Skin epidermis (tissue), 12 donors: Measurements from ENCODE around the gene CD46.
A peak's percentile ranks its signal among the peaks of the same experiment; 100 is the strongest.

ENCODE experiments used
- H3K27ac ChIP-seq, 21 experiments: fragments of 200-600 bp; sonication (generic) in 11 of 21; one replicate each; pipeline ENCODE4 v1.5.0; 2020; ENCODE audit warnings: mild to moderate bottlenecking in 3 of 21, inconsistent platforms in 2 of 21, moderate library complexity in 2 of 21
- H3K4me3 ChIP-seq, 7 experiments: fragments of 200-600 bp; sonication (generic) in 2 of 7; one replicate each; pipeline ENCODE4 v1.5.0; 2020; ENCODE audit warnings: inconsistent platforms in 2 of 7, mild to moderate bottlenecking in 2 of 7, moderate library complexity in 1 of 7

Gene CD46

DNA sequence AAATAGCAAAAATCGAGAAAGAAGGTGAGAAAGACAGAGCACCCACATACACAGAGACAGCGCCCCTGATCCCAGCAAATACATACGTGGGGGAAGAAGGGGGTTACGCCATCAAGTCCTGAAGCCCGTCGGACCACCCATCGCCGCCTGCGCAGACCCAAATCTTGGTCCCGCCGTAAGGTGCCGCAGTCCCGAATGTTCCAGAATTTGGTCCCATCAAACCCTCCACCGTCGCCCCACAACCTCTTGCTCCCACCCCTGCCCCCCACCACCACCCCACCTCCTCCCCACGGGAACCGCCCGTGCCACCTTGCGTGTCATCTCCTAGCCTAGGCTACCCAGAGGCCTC lies 71.7 kb downstream of the CD46 start:
- H3K4me3 ChIP-seq = peak overlapping the region; percentile 28 to 48 (median 43)
- H3K27ac ChIP-seq = peak overlapping the region; percentile 32 to 93 (median 84)

DNA sequence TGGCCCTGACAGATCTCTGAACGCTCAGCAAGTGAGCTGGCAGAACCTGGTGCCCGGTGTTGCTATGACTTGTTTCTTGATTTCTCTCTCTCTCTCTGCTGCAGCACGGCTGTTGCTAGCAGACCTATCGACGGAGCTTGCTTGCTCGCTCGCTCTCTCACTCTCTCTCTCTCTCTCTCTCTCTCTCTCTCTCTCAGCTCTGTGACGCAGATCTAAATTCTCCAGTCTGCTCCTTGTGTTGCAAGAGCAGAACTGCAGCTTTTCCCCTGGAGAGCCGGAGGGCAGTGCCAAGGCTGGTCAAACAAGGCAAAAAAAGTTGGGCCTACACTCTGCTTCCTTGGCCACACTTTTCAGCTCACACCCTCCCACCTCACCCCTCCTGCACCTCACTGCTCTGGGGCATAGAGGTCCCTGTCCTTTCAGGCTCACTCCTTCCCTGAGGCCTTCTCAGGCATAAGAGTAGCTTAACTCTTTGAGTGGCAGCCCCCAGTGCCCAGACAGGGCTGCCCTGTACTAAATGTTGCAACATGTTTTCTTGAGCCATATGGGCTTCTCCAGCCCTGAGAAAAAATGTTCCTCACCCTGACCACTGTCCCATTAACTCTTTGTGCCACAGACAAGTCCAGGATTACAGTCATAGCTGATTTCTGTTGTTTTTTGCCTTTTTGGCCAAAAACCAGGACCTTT lies 72.2 kb downstream of the CD46 start:
- Histone ChIP-seq H3K27ac (peak overlapping the region; percentile 32 to 93 (median 84)), H3K4me3 (peak overlapping the region; percentile 28 to 48 (median 43))

DNA sequence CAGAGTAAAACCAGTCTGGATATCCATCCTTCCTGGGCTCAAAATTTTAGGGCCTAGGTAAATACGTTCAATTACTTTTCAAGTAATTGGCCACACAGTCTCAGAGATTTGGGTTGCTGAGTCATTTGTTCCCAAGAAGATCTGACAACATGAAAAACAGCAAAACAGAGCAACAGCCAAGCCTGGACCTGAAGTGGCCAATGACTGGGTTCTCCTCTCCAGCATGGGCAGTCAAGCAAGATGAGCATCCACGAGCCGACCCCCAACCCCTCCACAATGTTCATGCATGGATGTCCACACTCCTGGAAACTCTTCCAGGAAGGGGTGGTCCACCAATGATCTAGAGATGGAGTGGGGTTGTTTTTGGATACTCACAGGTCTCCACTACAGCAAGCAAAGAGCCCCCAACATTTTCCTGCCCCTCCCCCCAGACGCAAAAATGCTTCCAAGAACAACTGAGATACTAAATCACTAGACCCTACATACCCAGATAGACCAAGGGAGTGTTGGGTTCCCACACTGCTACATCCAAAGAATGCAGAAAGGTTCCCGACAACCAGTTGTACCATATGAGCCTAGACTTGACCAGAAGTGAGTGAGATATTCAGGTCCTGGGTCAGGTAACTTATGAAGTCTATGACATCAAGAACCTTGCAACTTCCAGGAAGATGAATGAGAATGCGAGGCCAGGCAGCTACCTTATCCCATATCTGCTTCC lies 73.0 kb downstream of the CD46 start:
- H3K27ac ChIP-seq = peak overlapping the region; percentile 13 to 93 (median 84)
- no peak overlapping the region for H3K4me3 ChIP-seq

DNA sequence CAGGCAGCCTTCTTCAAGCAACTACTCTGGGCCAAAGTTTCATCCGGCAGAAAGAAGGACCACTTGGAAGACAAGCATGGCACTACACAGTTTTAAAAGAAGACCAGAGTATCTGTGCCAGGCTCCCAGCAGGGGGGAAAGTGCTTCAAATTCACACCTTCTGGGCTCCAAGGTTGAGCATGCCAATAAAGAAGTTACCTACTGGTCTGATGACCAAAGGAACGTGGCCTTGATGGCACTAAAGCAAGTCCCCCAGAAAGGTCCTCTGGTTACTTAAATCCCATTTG lies 73.5 kb downstream of the CD46 start:
- Histone ChIP-seq H3K4me3 (peak overlapping the region in 1 of 7 experiments; percentile 12), H3K27ac (peak overlapping the region in 20 of 21 experiments; percentile 13 to 93 (median 84))

DNA sequence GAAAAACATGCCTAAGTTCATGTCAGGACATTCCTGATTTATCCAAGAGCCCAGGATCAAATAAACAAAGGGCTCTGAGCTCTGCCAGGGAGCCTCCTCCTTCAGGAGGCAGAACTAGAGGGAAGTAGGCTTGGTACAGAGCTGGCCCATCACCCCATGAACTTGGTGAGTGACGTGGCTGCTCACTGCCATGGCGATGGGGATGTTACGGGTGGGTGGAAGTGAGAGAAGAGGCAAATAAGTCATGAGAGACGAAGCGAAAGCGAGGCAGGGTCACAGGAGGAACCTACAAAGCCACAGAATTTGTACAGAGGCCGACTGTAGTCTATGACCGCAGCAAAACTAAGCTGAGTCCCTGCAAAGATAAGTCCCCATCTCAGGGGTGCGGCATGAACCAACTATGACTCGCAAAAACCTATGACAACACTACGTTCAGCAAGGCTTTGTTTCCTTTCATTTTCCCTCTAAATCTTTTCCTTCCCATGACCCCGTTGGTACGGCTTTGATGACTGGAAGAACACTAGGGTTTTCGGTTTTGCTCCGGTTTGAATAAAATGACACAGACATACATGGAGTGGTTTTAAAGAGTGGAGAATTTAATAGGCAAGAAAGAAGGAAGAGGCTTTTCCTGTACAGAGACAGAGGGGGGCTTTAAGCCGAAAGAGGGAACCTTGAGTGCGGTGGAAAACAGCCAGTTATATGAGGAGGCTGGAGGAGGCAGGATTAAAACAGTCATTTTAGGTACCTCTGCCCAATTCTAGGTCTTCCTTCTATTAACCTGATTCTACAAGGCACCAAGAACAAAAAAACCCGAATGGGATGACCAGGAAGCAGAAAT lies 74.1 kb downstream of the CD46 start:
- H3K27ac ChIP-seq = peak overlapping the region; percentile 28 to 93 (median 84)
- H3K4me3 ChIP-seq = peak overlapping the region in 4 of 7 experiments; percentile 3 to 12 (median 8)

DNA sequence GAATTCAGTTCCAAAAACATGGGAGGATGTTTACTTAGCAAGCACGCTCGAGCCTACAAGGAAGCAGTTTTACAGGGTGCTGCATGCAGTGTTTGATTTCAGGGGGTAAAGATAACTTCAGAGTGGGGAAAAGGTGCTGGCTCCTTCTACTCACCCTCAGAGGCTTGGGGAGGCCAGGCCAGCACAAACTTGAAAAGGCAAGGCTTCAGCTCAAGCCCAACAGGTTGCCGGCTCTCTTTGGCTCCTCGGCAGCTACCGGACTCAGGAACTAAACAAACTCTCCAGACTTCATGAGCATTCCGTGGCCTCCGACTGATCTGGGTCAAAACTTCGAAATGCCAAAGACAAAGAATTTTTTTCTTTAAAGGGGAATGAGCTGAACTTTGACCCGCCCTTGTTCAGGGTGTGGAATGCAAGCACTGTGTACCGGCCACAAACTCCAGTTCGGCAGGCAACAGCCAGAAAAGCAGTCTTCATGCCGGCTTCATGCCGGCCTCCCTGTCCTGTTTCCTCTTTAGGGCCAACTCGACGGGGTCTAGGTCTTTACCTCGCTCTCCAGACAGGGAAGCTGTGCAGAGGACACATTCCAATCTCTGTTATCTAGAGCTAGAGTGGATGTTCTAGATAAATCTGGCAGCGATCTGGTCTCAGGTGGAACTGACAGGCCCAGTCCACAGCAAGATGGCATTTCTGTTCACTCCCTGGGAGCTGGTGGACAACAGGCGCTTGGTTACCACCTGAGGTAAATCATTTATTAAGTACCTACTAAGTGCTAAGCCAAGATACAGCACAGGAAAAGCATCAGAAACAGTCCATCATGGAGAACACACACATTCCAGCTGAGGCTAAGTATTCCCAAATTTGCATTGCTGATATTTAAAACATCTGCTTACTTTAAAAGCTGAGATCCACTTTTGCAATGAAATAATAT lies 75.0 kb downstream of the CD46 start:
- peak overlapping the region in 2 of 7 experiments; percentile 7 to 9 for H3K4me3 ChIP-seq

DNA sequence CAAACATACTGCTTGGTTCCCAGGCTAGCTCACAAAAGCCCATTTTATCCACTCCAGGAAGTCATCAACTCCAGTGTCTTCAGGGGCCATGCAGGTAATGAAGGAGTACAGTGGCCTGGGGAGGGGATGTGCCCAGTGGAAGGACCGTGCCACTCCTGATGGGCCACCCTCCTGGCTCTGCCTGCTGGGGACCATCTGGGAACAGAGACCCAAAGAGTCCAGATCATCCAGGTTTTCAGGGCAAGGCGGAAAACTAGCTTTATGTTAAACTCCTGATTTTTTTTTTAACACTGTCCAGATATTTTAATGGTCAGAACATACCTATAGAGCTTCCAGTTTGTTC lies 75.6 kb downstream of the CD46 start:
- Histone ChIP-seq H3K4me3 (no peak overlapping the region), H3K27ac (peak overlapping the region in 15 of 21 experiments; percentile 28 to 93 (median 85))

More for the DNA sequence above, 75.0 kb downstream of the CD46 start:
- peak overlapping the region; percentile 28 to 93 (median 84) for H3K27ac ChIP-seq

DNA sequence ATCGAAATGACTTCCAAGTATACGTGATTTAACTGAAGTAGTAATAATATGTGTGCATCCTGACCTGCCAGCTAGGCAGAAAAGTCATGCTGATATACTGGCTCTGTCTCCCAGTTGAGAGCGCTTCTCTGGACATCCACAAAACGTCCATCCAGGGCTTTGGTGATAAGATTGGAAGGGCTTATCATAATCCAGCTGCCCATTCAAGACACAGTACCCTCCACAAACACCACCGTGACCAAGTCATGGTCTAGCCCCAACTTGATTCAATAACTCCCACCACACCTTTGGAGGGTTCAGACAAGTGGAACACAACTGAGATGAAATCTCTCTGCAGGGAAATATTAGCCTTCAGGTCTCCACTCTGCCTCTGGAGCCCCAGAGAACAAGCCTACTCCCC lies 76.2 kb downstream of the CD46 start:
- no peak overlapping the region for H3K4me3 ChIP-seq
- H3K27ac ChIP-seq = peak overlapping the region in 13 of 21 experiments; percentile 1 to 80 (median 31)

DNA sequence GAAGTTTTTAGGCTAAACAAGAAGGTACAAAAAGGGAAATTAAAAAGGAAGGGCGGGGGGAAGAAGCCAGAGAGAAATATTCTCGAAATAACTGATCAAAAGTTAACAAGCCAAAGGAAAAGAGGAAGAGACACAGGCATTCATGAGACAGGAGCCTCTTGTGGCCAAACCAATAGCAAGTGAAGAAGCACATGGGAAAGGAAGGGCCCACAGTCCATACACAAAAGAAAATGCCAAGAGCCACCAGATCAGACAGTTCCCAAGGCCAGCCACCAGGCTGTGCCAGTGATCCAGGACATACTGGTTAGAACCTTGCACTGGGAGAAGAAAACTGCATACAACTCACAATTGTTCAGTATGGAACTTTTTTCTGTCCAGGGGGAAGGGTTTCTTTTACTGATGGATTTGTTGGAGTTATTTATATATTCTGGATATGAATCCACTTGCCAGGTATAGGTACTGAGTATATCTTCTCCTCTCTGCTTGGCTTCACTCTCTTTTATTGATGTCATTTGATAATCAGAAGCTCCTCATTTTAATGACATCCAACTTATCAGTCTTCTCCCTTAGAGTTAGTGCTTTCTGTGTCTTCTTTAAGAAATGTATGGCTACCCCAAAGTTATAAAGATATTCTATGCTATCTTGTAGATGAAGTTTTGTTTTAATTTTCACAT lies 76.8 kb downstream of the CD46 start:
- H3K27ac ChIP-seq = peak overlapping the region in 12 of 21 experiments; percentile 1 to 70 (median 26)
- no peak overlapping the region for H3K4me3 ChIP-seq

DNA sequence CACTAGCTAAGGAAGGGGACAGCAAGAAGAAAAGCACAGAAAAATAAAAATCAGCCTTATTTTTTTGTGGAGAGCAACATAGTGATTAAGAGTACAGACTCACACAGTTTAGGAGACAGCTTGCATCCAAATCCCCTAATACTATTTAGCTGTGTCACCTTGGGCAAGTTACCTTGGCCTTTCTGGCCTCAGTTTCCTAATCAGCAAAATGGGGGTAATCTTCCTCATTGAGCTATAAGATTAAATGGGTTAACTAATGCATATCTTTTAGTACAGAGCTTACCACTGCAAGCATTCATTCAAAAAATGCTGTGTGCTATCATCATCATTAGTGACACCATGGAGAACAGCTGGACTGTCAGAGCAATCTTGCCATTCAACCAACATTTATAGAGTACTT lies 77.7 kb downstream of the CD46 start:
- H3K27ac ChIP-seq = peak overlapping the region in 3 of 21 experiments; percentile 7 to 22 (median 12)

DNA sequence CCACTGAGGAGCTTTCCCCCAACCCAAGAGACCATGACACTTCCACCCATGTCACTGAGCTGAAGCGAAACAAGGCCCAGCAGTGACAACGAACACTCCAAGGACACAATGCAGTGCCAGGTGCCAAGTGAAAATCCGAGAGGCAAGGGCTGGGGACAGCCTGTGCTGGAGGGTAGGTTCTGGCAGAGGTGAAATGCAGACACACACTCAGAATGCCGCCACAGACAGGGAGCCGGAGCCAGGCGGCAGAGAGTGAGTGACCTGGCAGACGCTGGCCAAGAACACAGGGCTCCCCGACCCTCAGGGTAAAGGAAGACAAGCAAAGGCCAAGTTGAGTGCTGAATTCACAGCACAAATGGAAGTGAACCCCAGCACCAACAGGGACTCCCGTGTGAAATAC lies 78.9 kb downstream of the CD46 start:
- H3K4me3 ChIP-seq = no peak overlapping the region

More for the DNA sequence above, 77.7 kb downstream of the CD46 start:
- no peak overlapping the region for H3K4me3 ChIP-seq

DNA sequence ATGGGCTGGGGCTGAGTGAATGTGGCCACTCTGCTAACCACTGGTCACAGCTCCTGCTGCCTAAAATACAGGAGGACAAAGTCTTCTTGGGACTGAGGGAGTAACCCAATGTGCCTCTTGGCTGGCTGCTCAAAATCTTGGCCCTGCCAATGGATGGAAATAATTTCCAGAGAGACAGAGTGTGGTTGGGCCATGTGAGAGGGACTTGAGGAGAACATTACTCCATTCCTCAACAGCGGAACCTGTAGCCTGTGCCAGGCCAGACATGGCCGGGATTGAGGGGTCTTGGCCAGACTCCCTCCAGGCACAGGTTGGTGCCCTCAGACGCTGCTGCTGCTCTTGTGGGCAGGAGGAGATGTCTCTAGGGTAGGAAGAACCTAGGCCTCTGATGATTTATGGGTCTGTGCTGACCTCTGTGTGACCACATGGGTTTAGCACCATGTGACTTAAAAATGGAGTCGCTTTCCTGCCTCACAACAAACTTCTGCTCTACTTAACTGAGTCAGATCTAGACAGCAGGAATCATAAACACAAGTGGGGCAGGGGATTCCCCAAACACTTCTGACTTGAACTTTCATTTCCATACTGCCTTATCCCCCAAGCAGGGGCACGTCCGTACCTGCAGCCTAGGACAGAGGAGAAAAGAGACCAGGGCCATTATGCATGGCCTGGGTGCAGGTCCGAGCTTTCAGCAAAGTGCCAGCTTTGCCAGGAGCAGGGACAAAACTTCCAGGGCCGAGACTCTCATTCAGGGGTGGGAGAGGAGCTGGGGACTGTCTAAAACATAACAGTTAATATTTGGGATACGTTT lies 79.9 kb downstream of the CD46 start:
- Histone ChIP-seq H3K27ac (peak overlapping the region in 16 of 21 experiments; percentile 1 to 82 (median 54)), H3K4me3 (no peak overlapping the region)

More for the DNA sequence above, 78.9 kb downstream of the CD46 start:
- H3K27ac ChIP-seq = peak overlapping the region in 12 of 21 experiments; percentile 1 to 82 (median 53)

DNA sequence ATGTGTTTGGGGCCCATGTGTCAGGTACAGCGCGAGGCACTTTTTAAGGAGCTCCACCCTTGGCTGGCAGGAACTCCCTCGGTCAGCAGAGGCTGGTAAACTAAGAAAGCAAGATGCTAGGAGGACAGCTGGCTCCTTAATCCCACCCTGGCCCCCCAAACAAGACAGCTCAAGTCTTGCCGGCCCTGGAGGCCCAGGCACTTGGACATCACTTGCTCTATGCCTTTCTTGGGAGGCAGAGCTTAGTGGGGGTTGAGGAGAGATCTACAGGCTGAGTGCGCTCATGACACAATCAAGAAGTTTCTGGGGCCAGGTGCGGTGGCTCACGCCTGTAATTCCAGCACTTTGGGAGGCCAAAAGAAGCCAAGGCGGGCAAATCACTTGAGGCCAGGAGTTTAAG lies 80.9 kb downstream of the CD46 start:
- Histone ChIP-seq H3K27ac (peak overlapping the region in 10 of 21 experiments; percentile 1 to 82 (median 54)), H3K4me3 (no peak overlapping the region)

DNA sequence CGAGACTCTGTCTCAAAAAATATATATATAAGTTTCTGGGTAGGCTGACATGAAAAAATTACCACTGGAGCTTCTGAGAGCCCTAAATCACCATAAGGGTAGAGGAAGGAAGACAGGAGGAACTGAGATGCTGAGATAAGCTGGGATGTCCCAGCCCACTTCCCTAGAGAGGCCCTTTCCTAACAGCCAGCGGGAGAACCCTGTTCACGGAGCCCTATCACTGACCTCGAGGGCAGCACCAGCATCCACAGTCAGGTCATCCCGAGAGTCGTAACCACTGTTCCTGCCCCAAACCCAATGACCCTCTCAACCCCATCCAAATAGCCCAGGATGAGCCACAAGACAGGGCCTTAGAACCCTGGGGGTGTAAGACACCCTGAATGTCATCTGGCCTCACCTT lies 81.5 kb downstream of the CD46 start:
- Histone ChIP-seq H3K4me3 (no peak overlapping the region), H3K27ac (peak overlapping the region in 4 of 21 experiments; percentile 6 to 82 (median 60))

DNA sequence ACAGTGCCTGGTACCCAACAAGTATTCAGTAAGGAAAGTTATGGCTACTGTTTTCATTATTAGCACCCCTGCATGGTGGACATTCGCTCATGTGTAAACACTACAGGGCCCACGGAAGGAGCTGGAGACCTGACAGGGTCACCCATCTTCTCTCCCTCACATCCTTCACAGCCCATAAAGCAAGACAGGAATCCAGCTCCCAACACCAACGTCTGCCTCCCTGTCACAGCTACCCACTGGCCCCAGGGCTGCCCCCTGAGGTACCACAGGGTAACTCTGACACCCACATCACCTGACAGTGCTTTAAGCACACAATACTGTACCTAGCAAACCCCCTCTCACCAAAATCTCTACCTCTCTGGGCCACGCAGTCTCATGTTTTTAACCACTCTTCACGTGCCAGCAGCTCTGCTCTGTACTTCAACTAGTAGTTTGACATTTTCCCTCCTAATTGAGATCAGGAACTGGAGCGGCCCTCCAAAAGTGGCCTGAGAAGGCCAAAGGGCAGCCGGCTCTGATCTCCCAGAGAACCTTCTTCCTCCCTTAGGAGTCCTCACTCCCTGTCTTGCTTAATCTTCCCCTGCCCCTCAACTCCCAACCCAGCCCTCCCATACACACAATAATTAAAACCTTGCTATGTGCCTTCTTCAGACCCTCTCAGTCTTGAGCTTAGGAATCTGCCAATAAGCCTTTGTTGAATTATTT lies 82.3 kb downstream of the CD46 start:
- no peak overlapping the region for H3K4me3 ChIP-seq
- peak overlapping the region in 3 of 21 experiments; percentile 19 to 82 (median 49) for H3K27ac ChIP-seq

DNA sequence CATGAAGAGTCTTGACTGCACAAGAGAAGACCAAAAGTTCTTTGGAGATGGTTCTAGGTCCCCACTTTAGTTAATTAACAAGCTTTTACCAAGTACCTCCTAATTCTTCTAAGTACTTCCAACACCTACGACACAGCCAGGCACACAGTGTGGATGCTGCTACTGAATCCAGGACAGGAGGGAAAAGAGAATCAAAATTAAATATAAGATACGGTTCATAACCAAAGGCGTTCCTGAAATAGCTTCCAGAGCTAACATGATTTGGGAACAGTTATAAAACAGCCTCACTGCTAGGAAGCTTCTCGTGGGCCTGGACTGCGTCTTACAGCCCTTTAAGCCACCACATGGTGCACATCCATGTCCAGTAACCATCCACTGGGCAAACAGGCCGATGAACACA lies 84.1 kb downstream of the CD46 start:
- no peak overlapping the region for H3K4me3 ChIP-seq

More for the DNA sequence above, 84.1 kb downstream of the CD46 start:
- H3K27ac ChIP-seq = peak overlapping the region in 2 of 21 experiments; percentile 19 to 32
